Glomerular visceral epithelial cell (primary cell): ENCODE data around the gene SRC.
"Not testable (repeated sequence)": the region's sequence is repeated elsewhere in the genome, so short reads cannot be mapped to it uniquely, and the experiment has no call there.

ENCODE experiments used
- DNase-seq: peaks from one replicate; pipeline ENCODE4 v3.0.0-alpha.2; 2016; ENCODE audit errors: extremely low spot score

SRC gene

DNA sequence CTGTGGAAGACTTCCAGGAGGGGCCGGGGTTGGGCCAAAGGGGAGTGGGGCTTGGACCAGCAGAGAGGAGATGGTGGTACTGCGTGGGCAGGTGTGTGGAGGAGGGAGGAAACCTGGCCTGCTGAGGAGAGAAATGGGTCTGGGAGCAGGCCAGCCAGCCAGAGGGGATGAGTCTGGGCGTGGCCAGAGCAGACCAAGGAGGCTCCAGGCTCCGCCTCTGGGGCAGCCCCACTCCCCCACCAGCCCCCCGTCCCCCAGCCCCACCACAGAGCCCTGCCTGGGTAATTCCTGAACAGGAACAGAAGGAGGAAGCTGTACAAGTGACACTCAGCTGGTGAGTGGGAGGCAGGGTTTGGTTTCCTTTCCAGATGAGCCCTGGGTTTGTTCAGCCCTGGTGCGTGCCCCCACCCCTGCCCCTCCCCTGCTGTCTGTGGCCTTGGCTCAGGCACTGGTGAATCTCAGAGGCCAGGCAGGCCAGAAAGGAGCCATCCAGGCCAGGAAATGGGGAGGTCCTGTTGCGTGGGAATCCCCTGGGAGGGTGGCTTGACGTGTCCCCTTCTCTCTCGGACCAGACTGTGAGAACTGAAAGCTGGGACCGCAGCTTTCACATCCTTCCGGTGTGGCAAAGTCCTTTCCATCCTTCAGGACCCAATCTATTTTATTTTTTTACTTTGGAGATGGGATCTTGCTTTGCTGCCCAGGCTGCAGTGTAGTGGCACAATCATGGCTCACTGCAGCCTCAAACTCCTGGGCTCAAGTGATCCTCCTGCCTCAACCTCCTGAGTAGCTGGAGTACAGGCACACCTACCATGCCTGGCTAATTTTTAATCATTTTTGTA lies 9.4 kb upstream of the SRC start:
- peak; percentile 55 for DNase-seq

DNA sequence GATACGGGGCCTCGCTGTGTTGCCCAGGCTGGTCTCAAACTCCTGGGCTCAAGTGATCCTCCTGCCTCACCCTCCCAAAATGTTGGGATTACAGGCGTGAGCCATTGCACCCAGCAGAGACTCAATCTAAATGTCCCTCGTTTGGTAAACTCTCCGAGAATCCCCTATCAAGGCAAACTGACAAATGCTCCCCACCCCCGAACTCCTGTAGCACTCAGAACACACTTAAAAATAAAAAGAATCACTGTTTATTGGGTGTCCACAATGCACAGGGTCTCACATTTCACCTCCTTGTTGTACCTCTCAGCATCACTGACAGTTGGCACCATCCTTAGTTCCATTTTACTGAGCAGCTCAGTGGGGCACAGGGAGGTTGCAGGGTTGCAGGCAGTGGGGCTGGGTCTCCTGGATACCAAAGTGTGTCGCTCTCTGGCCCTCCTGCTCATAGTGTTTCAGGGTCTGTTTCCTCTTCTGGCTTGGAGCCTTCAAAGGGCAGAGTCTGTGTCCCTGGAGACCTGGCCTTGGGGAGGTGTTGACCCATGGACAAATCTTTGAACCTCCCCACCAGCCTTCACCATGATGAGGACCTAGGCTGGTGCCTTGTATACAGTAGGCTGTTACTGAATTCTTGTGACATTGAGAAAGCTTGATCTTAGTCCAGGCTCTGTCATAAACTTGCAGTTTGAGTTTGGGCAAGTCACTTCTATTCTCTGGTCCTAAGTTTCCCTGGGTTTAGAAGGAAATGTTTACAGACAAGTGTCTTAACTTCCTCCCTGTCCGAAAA lies 8.5 kb upstream of the SRC start:
- no peak for DNase-seq

GRCh38 chr20:37338380-37338779 lies 7.6 kb upstream of the SRC start:
- DNase-seq = not testable (repeated sequence)

GRCh38 chr20:37339208-37339607 lies 6.7 kb upstream of the SRC start:
- no peak for DNase-seq

- not testable (repeated sequence) for DNase-seq
Observed at GRCh38 chr20:37339764-37340109, 6.2 kb upstream of the SRC start.

DNA sequence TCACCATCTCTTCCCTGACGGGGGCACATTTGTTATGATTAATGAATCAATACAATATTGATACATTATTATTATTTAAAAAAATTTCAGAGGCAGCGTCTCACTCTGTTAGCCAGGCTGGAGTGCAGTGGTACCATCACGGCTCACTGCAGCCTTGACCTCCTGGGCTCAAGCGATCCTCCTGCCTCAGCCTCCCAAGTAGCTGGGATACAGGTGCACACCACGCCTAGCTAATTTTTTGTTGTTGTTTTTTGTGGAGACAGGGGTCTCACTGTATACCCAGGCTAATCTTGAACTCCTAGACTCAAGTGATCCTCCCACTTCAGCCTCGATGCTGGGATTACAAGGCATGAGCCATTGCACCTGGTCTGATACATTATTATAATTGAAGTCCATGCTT lies 4.9 kb upstream of the SRC start:
- DNase-seq = no peak

DNA sequence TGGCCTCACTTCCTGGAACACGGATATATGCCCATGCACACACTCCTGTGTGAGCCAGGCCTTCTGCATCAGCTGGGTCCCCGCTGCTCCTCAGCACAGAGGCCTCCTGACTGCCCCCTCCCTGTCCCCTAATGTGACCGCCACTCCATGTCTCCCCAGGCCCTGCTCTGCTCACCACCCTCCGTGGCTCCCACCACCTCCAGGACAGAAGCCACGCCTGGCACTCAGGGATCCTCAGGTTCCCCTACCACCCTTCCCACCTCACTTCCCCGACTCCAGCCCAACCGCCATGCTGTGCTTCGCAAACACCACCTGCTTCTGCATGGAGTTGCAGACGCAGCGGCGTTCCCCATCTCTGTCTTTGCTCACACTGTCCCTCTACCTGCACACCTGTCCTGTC lies 4.3 kb upstream of the SRC start:
- no peak for DNase-seq

DNA sequence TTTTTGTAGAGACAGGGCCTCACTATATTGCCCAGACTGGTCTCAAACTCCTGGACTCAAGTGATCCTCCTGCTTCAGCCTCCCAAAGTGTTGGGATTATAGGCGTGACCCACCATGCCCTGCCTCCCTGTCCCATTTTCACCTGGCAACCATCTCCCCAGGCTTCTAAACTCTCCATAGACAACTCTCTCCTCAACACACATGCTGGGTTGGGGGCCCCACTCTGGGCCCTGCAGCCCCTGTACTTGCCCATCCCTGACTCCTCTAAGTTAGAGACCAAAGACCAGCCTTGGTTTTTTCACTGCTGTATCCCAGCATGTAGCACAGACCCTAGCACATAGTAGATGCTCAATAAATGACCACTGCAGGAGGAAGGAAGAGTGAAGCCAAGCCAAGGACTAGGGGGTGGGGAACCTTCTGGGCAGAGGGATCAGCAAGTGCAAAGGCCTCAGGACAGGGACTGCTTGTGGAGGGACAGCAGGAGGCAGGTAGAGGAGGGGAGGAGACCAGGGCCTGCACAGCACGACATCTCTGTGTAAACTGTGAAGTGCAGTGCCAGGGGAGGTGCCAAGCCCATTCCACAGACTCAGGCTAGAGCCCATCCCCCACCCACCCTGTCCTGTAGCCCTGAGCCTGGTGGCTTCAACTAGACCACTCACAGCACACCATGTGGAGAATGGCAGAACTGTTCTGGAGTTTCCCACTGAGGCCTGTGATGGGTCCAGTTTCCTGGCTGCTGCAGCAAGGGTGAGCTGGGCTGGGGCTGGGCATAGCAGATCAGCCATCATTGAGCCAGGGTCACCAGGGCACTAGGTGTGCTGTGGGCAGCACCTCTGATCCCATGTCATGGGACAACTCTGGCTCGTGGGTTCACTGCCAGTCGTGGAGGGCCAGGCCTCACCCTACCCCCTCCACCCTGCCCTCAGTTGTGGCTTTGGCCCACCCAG lies 3.4 kb upstream of the SRC start:
- peak; percentile 34 for DNase-seq

DNA sequence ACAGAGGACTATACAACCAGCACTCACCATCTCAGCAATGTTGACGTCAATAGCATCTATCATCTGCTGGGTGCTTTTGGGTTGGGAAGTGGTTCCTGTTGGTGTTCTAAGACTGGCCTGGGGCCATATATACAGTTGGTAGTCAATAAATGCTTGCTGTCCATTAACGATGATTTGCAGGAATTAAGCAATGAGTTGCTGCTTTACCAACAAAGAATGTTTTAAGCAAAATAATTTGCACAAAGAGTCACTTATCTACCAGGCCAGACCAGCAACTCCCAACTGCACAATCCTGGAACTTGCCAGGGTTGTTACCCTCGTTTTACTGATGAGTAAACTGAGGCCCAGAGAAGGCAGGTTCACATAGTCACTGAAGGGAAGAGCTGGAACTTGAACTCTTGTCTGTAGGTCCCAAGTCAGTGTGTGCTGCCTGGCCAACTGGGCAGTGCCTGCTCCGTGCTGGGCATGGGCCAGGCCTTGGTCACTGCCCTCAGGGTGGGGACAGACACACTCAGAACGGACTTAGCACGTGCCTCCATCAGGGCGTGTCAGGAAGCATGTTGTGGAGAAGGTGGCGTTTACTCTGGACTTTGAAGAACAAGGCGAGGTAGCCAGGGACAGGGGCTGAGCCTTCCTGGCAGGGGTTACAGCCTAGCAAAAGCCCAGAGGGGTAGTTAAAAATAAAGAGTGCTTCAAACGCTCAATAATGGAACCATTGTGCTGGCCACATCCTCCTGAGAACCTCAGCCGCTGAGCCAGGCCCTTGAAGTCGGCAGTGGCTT lies 2.5 kb upstream of the SRC start:
- DNase-seq = no peak

DNA sequence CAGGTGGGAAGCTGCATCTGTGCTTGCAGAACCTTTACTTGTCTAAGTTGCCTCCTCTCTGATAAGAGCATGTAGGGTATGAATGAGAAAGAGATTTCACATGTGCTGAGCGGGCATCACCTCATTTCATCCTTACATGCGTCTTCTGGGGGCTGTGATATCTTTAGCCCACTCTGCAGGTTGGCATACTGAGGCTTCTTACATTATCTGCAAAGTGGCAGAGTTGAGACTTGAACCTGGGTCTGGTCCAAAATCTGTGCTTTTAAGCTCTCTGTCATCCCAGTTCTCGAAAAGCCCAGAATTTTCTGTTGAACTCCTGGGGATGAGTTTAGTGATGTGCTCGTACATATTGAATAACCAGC lies 2.0 kb upstream of the SRC start:
- DNase-seq = no peak

DNA sequence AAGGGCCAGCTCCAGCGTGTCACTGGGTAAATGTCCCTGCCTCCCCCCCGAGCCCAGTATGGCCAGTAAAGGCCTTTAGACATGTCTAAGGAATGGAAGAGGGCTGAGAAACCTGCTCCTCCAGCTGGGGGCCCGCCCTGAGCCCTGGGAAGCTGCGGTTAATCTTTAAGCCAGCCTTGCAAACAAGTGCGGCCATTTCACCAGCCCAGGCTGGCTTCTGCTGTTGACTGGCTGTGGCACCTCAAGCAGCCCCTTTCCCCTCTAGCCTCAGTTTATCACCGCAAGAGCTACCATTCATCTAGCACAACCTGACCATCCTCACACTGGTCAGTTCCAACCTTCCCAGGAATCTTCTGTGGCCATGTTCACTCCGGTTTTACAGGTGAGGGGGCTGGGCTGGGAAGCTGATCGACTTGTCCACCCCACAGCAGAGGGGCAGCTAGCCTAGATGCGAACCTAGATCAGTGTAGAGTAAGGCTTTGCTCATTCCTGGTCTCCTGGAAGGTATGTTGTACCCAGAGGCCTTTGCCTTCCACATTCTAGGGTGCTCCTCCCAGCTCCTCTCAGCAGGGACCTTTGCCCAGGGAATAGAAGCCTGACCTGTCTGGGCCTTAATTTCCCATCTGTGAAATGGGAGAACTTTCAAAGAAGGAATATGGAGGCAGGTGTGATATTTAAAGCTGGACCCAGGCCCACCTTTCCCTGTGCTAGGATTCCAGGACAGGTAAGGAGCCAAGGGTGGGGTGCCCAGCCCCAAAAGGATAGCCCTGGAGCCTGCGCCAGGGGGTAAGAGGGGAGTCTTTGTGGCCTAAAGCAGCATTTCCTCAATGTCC lies 1.2 kb upstream of the SRC start:
- peak; percentile 78 for DNase-seq

- no peak for DNase-seq
Observed at GRCh38 chr20:37346236-37346534, 245 bp downstream of the SRC start.

DNA sequence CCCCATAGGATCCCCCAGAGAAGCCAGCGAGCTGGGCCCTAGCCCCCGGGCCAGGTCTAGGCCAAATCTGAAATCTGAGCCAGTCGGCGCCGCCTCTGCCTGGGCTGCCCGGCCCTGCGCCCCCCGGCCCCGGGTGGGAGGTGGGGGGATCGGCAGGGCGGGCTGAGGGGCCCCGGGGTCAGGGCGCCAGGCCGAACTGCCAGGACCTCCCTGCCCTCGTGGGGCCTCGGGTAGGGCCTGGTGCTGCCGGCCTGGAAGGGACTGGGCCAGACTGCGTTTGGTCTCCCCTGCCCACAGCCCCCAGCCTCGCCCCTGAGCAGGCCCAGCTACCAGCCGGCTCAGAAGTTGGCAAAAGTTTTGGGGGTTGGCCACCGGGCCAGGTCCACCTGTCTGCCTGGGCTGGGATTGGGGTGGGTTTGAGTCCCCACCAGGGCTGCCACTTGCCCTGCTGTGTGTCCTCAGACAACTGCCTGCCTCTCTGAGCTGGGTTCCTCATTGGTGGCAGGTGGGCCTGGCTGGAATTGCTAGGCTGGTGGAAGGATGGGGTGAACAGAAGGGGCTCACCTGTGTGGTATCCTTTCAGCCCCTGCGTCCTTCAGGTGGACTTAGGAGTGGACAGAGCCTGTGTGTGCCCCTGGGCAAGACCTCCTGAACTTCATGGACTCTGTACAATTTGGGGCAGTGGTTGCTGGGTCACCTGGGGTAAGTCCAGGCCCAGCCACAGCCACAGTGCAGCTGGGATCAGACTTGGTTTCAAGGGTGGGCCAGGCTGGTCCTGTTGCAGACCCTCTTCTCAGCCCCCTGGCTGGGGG lies 801 bp downstream of the SRC start:
- no peak for DNase-seq

DNA sequence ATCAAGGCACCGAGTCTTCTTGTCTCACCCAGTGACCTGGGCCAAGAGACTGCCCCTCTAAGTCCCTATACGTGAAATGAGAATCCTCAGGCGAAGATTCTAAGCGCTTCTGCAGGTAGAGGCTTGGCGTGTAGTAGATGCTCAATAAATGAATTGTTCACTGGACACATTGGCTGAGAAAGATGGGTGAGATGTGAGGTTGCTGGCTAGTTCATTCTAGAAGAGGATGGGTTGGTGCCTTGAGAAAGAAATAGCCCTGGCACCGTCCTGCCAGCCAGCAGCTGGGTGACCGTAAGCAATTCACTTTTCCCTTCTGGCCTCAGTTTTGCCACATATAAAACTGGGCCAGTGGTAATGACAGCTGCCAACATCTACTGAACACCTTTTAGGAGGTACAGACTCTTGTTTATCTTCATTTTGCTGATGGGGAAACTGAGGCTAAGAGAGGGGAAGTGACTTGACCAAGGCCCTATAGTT lies 1.4 kb downstream of the SRC start:
- no peak for DNase-seq

DNA sequence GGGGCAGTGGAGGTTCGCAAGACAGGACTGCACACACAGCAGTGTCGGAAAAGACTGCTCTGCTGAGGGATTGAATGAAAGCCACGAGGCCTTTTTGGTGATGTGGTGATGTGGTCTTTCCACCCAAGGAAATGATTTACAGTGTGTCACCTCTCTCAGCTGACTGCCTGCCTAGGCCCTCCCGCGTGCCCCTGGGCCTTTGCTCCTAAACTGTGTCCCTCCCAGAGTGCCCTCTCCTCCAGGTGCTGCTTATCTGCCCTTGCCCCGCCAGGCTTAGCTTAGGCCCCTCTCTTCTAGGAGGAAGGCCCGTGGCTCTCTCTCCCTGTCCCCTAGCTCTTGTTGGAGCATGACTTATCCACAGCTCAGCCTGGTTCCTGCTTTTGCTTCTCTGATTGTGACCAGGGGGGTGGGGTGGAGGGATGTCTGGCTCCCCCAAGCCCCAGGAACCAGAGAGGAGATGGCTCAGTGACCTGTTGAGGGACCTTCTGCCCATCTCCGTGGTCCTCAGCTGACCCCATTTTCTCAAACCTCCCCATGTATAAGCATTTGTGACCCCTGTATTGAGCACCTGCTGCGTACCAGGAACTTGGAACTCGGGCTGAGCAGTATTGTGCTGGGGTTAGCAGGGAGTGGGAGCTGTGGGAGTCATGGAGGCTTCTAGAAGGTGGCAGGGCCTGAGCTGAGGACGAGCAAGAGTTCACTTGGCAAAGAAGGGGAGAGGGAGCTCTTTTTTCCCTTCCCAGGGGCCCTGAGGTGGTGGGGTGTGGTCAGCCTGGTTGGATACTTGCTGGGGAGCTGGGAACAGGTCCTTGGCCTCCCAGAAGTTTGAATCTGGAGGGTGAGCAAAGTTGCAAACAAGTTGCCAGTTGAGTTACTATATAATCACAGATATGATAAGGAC lies 2.2 kb downstream of the SRC start:
- peak; percentile 46 for DNase-seq

- DNase-seq = no peak
Observed at GRCh38 chr20:37348792-37349516, 3.0 kb downstream of the SRC start.

GRCh38 chr20:37349517-37350491 lies 3.9 kb downstream of the SRC start:
- peak; percentile 76 for DNase-seq
